ENCODE measurements around the gene EMC6. TPM values are rescaled to one million over a fixed set of nuclear protein-coding genes. Genes with fewer than 3 reads are reported as not detected.

EMC6 gene
- total and polyA plus RNA-seq, 2 of the 13 experiments (the other 11 are each of a cell fraction or from before 2014, with no cell fraction given) = 45.1 to 47.7 TPM

- TF ChIP-seq DMTF1 (CRISPR knock-in tag; IDR thresholded peaks at IDR 0.05) (no peak; the same call in 1 of the 2 replicates), SIN3B (IDR thresholded peaks at IDR 0.05; ENCODE audit: low read length) (no peak), FOXJ3 (CRISPR knock-in tag; IDR thresholded peaks at IDR 0.05; ENCODE audit: borderline replicate concordance) (no peak), CEBPG (CRISPR knock-in tag; IDR thresholded peaks at IDR 0.05) (no peak), MTERF4 (CRISPR knock-in tag; IDR thresholded peaks at IDR 0.05) (0 out of 2 replicates have a peak, but pooled peaks have one; percentile 29), ZNF496 (CRISPR knock-in tag; IDR thresholded peaks at IDR 0.05; ENCODE audit: insufficient replicate concordance) (no peak), THAP9 (CRISPR knock-in tag; IDR thresholded peaks at IDR 0.05; ENCODE audit: borderline replicate concordance) (no peak), RARG (CRISPR knock-in tag; IDR thresholded peaks at IDR 0.05; ENCODE audit: low read depth) (no peak), TCF7 (IDR thresholded peaks at IDR 0.05; ENCODE audit: low read depth) (no peak; the same call in 1 of the 2 replicates), MTA3 (CRISPR knock-in tag; IDR thresholded peaks at IDR 0.05) (no peak), ZUFSP (CRISPR knock-in tag; IDR thresholded peaks at IDR 0.05; ENCODE audit: borderline replicate concordance) (no peak), ZKSCAN5 (CRISPR knock-in tag; IDR thresholded peaks at IDR 0.05) (no peak), ZNF142 (CRISPR knock-in tag; IDR thresholded peaks at IDR 0.05) (no peak)
Observed at GRCh38 chr17:3667366-3668278, 990 bp upstream of the EMC6 start (continued).

Data from HepG2 (cell line).